Activated naive CD8-positive, alpha-beta T cell treated with anti-CD3 and anti-CD28 coated beads, Interleukin-2, amount 50 U/mL, for 16 hours (primary cell): ENCODE measurements around the gene SH3PXD2A.
"Not testable (repeated sequence)": the region's sequence is repeated elsewhere in the genome, so short reads cannot be mapped to it uniquely, and the experiment has no call there.

Experiments used
- DNase-seq: peaks from one replicate; pipeline ENCODE4 v3.0.0-alpha.2; 2020; ENCODE audit warnings: low read depth, low spot score

Gene SH3PXD2A

GRCh38 chr10:103850572-103850895 lies 4.8 kb downstream of the SH3PXD2A start:
- DNase-seq = no peak

GRCh38 chr10:103849880-103850571 lies 5.3 kb downstream of the SH3PXD2A start:
- no peak for DNase-seq

- no peak for DNase-seq
Observed at GRCh38 chr10:103849212-103849877, 6.0 kb downstream of the SH3PXD2A start.

- no peak for DNase-seq
Observed at GRCh38 chr10:103847909-103848468, 7.4 kb downstream of the SH3PXD2A start.

GRCh38 chr10:103847346-103847745 lies 8.0 kb downstream of the SH3PXD2A start:
- DNase-seq = no peak

- DNase-seq = no peak
Observed at GRCh38 chr10:103845972-103846371, 9.4 kb downstream of the SH3PXD2A start.

GRCh38 chr10:103845346-103845745 lies 10.0 kb downstream of the SH3PXD2A start:
- not testable (repeated sequence) for DNase-seq

- no peak for DNase-seq
Observed at GRCh38 chr10:103843854-103844570, 11.4 kb downstream of the SH3PXD2A start.

- no peak for DNase-seq
Observed at GRCh38 chr10:103843045-103843444, 12.3 kb downstream of the SH3PXD2A start.

GRCh38 chr10:103842605-103843004 lies 12.8 kb downstream of the SH3PXD2A start:
- DNase-seq = no peak

GRCh38 chr10:103841519-103841918 lies 13.9 kb downstream of the SH3PXD2A start:
- no peak for DNase-seq

GRCh38 chr10:103840740-103841070 lies 14.7 kb downstream of the SH3PXD2A start:
- DNase-seq = no peak

- DNase-seq = no peak
Observed at GRCh38 chr10:103839872-103840739, 15.3 kb downstream of the SH3PXD2A start.

GRCh38 chr10:103839519-103839871 lies 15.9 kb downstream of the SH3PXD2A start:
- DNase-seq = no peak

GRCh38 chr10:103838862-103839518 lies 16.4 kb downstream of the SH3PXD2A start:
- DNase-seq = no peak

GRCh38 chr10:103838070-103838395 lies 17.3 kb downstream of the SH3PXD2A start:
- DNase-seq = no peak

- no peak for DNase-seq
Observed at GRCh38 chr10:103837370-103838069, 17.9 kb downstream of the SH3PXD2A start.

GRCh38 chr10:103836861-103837260 lies 18.5 kb downstream of the SH3PXD2A start:
- DNase-seq = no peak

- DNase-seq = no peak
Observed at GRCh38 chr10:103836273-103836672, 19.1 kb downstream of the SH3PXD2A start.

GRCh38 chr10:103835096-103836050 lies 20.0 kb downstream of the SH3PXD2A start:
- no peak for DNase-seq
